T-helper 17 cell (primary cell): ENCODE data around the gene RPLP1. TPM values are rescaled to one million over a fixed set of nuclear protein-coding genes. Genes with fewer than 3 reads are reported as not detected.
A peak's percentile ranks its signal among the peaks of the same experiment; 100 is the strongest.
"Not testable (repeated sequence)": the region's sequence is repeated elsewhere in the genome, so short reads cannot be mapped to it uniquely, and the experiment has no call there.

Experiments
- ATAC-seq: fragments of 150-1000 bp; cut with Tn5 transposase; 2 replicates; pipeline ENCODE4 v1.10.0; 2021; ENCODE audit warnings: mild to moderate bottlenecking, moderate library complexity
- DNase-seq, 3 donors: peaks; one replicate each; pipeline versions ENCODE4 v3.0.0 to v3.0.0-alpha.2; 2020 to 2021
- H3K9me3 ChIP-seq: one replicate; pipeline ENCODE4 v1.7.0; 2013; ENCODE audit warnings: low read length, mild to moderate bottlenecking; ENCODE audit not compliant: control insufficient read depth, poor library complexity, severe bottlenecking
- H3K27ac Mint-ChIP-seq: one replicate; pipeline ENCODE4 v1.8.0; 2022; ENCODE audit warnings: mild to moderate bottlenecking, moderate library complexity, mixed read lengths
- H3K27me3 Mint-ChIP-seq: one replicate; pipeline ENCODE4 v1.8.0; 2022; ENCODE audit warnings: mixed read lengths
- H3K36me3 Mint-ChIP-seq: one replicate; pipeline ENCODE4 v1.8.0; 2022; ENCODE audit warnings: low read depth, mixed read lengths
- H3K4me1 Mint-ChIP-seq: one replicate; pipeline ENCODE4 v1.8.0; 2022; ENCODE audit warnings: mild to moderate bottlenecking, mixed read lengths
- H3K4me3 Mint-ChIP-seq: one replicate; pipeline ENCODE4 v1.8.0; 2022; ENCODE audit warnings: mild to moderate bottlenecking, moderate library complexity, mixed read lengths
- total RNA-seq, 4 donors: library from RNA in 2 of 4; stranded (reverse) in 2 of 4; gene quantifications; one replicate each; pipeline ENCODE4 v1.2.3 and lab custom pipeline; 2022 to 2026

The RPLP1 gene
- total RNA-seq, 2 donors from 2014 or later: 2,488 to 2,685 TPM

GRCh38 chr15:69421498-69421897 is 31.1 kb upstream of the RPLP1 start:
- DNase-seq (no peak), ATAC-seq (no peak)
- no peak overlapping the region for H3K4me3 Mint-ChIP-seq
- H3K27me3 Mint-ChIP-seq: peaks cover 6% of the 10 kb centered on the region
- peaks cover 5% of the 10 kb centered on the region for H3K4me1 Mint-ChIP-seq
- peaks cover 2% of the 10 kb centered on the region for H3K36me3 Mint-ChIP-seq
- H3K27ac Mint-ChIP-seq: no peak overlapping the region
- no peaks in the 10 kb centered on the region for H3K9me3 ChIP-seq

DNA sequence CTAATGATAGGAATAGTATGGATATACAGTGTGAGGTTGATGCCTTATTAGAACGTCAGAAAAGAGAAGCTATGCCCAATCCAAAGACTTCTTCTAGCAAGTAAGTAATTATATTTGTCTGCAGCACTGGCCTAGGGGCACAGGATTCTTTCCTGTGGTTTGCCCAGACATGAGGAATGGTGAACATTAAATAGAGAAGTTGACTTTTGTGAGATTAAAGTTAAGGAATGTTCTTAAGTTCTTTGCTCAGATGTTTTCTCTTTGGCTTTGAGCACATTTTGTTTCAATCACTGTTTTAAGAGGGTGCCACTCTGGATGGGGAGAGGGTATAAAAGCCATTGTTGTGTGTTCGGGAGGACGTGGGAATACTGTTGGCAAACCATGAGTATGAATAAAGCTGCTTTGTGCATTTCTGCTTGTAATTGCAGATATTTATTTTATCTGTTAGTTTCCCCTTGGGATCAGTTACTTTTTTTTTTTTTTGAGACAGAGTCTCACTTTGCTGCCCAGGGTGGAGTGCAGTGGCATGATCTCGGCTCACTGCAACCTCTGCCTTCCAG is 30.2 kb upstream of the RPLP1 start:
- peaks cover 6% of the 10 kb centered on the region for H3K27me3 Mint-ChIP-seq
- peaks cover 2% of the 10 kb centered on the region for H3K36me3 Mint-ChIP-seq
- H3K9me3 ChIP-seq: no peaks in the 10 kb centered on the region
- H3K27ac Mint-ChIP-seq: no peak overlapping the region
- H3K4me3 Mint-ChIP-seq: no peak overlapping the region
- ATAC-seq: no peak
- peaks cover 5% of the 10 kb centered on the region for H3K4me1 Mint-ChIP-seq
- DNase-seq: no peak

GRCh38 chr15:69424001-69424400 is 28.6 kb upstream of the RPLP1 start:
- no peaks in the 10 kb centered on the region for H3K27me3 Mint-ChIP-seq
- ATAC-seq (no peak), DNase-seq (no peak)
- H3K4me3 Mint-ChIP-seq: no peak overlapping the region
- no peak overlapping the region for H3K27ac Mint-ChIP-seq
- H3K36me3 Mint-ChIP-seq: peaks cover 2% of the 10 kb centered on the region
- H3K9me3 ChIP-seq: no peaks in the 10 kb centered on the region
- H3K4me1 Mint-ChIP-seq: no peaks in the 10 kb centered on the region

DNA sequence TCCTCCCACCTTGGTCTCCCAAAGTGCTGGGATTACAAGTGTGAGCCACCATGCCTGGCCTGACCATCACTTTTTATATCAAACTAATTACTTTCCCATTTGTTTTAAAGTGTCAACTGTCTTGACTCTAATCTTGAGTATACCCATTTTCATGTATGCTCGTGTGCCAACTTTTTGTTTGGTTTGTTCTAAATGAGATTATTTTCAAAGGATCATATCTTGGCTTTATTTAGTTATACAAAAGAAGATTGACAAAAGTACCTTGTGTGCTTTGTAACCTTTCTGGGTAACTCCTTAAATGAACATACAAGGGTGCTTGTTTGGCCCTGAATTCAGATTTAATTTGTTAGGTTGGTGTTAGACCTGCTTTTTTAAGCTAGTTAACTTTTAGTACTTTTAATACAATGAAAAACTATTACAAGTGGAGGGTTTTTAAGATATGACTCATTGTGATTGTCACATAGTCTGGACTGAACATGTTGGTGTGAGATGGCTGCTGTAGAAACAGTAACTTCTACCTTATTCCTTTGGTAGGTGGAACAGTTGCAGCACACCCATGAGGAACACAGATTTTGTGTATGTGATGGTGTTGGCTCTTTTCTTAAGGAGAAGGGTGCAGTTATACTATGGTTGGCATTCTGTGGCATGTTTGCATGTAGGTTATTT is 27.7 kb upstream of the RPLP1 start:
- no peak overlapping the region for H3K4me3 Mint-ChIP-seq
- no peaks in the 10 kb centered on the region for H3K36me3 Mint-ChIP-seq
- H3K4me1 Mint-ChIP-seq: no peaks in the 10 kb centered on the region
- no peak overlapping the region for H3K27ac Mint-ChIP-seq
- ATAC-seq: no peak
- no peaks in the 10 kb centered on the region for H3K27me3 Mint-ChIP-seq
- H3K9me3 ChIP-seq: no peaks in the 10 kb centered on the region
- DNase-seq: no peak

GRCh38 chr15:69433831-69434230 is 18.8 kb upstream of the RPLP1 start:
- DNase-seq: no peak
- ATAC-seq: no peak
- Mint-ChIP-seq H3K27ac (no peak overlapping the region), H3K4me3 (no peak overlapping the region), H3K4me1 (peaks cover 2% of the 10 kb centered on the region), H3K36me3 (no peaks in the 10 kb centered on the region), H3K27me3 (no peaks in the 10 kb centered on the region)
- H3K9me3 ChIP-seq: no peaks in the 10 kb centered on the region

DNA sequence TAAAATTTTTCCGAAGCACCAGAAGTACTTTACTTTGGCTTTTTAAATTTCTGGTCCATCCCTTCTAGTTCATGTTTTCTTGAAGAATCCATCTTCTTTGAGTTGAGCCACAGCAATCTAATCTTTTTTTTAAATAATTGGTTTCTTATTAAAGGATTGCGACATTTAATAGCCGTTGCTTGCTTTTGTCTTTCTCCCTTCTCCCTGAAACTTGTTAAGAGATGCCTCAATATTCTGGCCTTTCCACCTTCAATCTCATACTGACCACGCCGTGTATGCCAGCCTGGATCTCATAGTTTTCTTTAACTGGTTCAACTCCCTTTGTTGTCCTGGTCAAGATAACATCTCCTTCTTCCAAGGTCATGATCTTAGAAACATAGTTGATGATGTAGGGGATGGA is 18.4 kb upstream of the RPLP1 start:
- Mint-ChIP-seq H3K27ac (no peak overlapping the region), H3K27me3 (no peaks in the 10 kb centered on the region), H3K4me1 (peaks cover 2% of the 10 kb centered on the region), H3K36me3 (no peaks in the 10 kb centered on the region), H3K4me3 (no peak overlapping the region)
- ATAC-seq (no peak), DNase-seq (no peak)
- H3K9me3 ChIP-seq: no peaks in the 10 kb centered on the region

DNA sequence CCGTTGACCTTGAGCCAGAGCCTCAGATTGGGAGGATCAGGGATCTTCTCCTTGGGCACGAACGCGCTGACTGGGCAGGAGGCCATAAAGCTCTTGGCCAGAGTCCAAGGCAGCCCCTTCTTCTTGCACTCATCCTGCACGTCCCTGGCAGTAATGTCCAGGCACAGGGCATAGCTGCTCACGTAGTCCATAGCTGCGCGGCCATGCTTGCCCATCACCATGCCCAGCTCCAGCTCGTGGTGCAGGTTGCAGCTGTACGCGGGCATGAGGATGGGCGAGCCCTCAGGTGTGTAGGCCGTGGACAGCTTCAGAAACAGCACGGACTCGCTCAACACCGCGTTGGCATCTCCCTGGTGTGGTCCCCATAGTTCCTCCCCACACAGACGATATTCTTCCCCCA is 17.9 kb upstream of the RPLP1 start:
- Mint-ChIP-seq H3K27ac (no peak overlapping the region), H3K36me3 (no peaks in the 10 kb centered on the region), H3K27me3 (no peaks in the 10 kb centered on the region), H3K4me3 (no peak overlapping the region), H3K4me1 (peaks cover 2% of the 10 kb centered on the region)
- DNase-seq (no peak), ATAC-seq (no peak)
- H3K9me3 ChIP-seq: no peaks in the 10 kb centered on the region

- ATAC-seq (no peak), DNase-seq (no peak)
- H3K4me1 Mint-ChIP-seq: peaks cover 2% of the 10 kb centered on the region
- H3K27ac Mint-ChIP-seq: no peak overlapping the region
- H3K9me3 ChIP-seq: no peaks in the 10 kb centered on the region
- no peak overlapping the region for H3K4me3 Mint-ChIP-seq
- H3K36me3 Mint-ChIP-seq: no peaks in the 10 kb centered on the region
- H3K27me3 Mint-ChIP-seq: no peaks in the 10 kb centered on the region
These were observed 16.6 kb upstream of the RPLP1 start for GRCh38 chr15:69435985-69436384.

DNA sequence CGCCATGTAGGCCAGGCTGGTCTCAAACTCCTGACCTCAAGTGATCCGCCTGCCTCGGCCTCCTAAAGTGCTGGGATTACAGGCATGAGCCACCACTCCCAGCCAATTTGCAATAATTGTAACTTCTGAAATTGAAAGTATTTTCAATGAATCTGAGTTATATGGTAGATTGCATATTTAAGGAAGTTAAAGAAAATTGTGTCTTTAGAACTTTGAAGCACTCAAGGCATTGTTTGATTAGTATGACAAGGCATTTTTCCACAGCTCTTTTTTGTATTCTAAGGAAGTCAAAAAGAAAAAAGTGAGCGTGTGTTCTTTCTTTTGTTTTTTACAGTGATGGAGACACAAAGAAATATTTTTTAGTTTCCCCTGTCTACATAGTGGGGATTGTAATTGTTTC is 15.7 kb upstream of the RPLP1 start:
- H3K36me3 Mint-ChIP-seq: no peaks in the 10 kb centered on the region
- H3K27ac Mint-ChIP-seq: no peak overlapping the region
- H3K4me1 Mint-ChIP-seq: no peaks in the 10 kb centered on the region
- no peaks in the 10 kb centered on the region for H3K27me3 Mint-ChIP-seq
- H3K9me3 ChIP-seq: no peaks in the 10 kb centered on the region
- no peak for DNase-seq
- ATAC-seq: no peak
- no peak overlapping the region for H3K4me3 Mint-ChIP-seq

GRCh38 chr15:69439623-69440022 is 13.0 kb upstream of the RPLP1 start:
- H3K27me3 Mint-ChIP-seq: no peaks in the 10 kb centered on the region
- no peaks in the 10 kb centered on the region for H3K4me1 Mint-ChIP-seq
- H3K4me3 Mint-ChIP-seq: peak overlapping the region; percentile 22
- no peaks in the 10 kb centered on the region for H3K9me3 ChIP-seq
- ATAC-seq: no peak
- peak overlapping the region; percentile 8 for H3K27ac Mint-ChIP-seq
- no peaks in the 10 kb centered on the region for H3K36me3 Mint-ChIP-seq
- no peak for DNase-seq

GRCh38 chr15:69443032-69443611 is 9.5 kb upstream of the RPLP1 start:
- ATAC-seq (peak; percentile 25), DNase-seq (no peak)
- no peaks in the 10 kb centered on the region for H3K4me1 Mint-ChIP-seq
- H3K27me3 Mint-ChIP-seq: no peaks in the 10 kb centered on the region
- H3K4me3 Mint-ChIP-seq: peak overlapping the region; percentile 9
- no peaks in the 10 kb centered on the region for H3K36me3 Mint-ChIP-seq
- H3K27ac Mint-ChIP-seq: no peak overlapping the region
- H3K9me3 ChIP-seq: no peaks in the 10 kb centered on the region

GRCh38 chr15:69444686-69445085 is 7.9 kb upstream of the RPLP1 start:
- ATAC-seq (no peak), DNase-seq (no peak)
- H3K27ac Mint-ChIP-seq: no peak overlapping the region
- H3K4me1 Mint-ChIP-seq: no peaks in the 10 kb centered on the region
- no peaks in the 10 kb centered on the region for H3K36me3 Mint-ChIP-seq
- no peak overlapping the region for H3K4me3 Mint-ChIP-seq
- H3K9me3 ChIP-seq: no peaks in the 10 kb centered on the region
- no peaks in the 10 kb centered on the region for H3K27me3 Mint-ChIP-seq

DNA sequence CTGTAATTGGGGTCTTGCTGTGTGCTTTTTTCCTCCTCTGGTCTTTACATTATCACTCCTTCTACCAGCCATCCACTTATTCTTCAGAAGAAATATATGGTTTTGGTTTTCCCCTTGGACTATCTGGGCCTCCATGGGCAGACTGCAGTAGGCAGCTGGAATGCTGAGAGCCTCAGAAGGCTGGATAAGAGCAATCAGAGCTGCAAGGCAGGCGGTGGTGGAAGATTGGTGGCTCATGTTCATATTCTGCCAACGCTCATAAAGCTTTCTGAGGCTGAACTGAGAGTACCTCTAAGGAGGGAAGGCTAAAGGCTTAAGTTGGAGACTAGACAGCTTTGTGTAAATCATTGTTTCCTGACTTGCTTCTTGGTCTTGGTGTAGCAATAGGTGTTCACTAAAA is 5.7 kb upstream of the RPLP1 start:
- Mint-ChIP-seq H3K36me3 (no peaks in the 10 kb centered on the region), H3K4me1 (no peaks in the 10 kb centered on the region), H3K4me3 (no peak overlapping the region), H3K27ac (no peak overlapping the region), H3K27me3 (no peaks in the 10 kb centered on the region)
- DNase-seq: no peak
- no peak for ATAC-seq
- H3K9me3 ChIP-seq: no peaks in the 10 kb centered on the region

GRCh38 chr15:69450221-69450620 is 2.4 kb upstream of the RPLP1 start:
- not testable (repeated sequence) for H3K36me3 Mint-ChIP-seq, H3K9me3 ChIP-seq, ATAC-seq, DNase-seq, H3K4me3 Mint-ChIP-seq, H3K27ac Mint-ChIP-seq, H3K27me3 Mint-ChIP-seq
- peaks cover 22% of the 10 kb centered on the region for H3K4me1 Mint-ChIP-seq
